22Rv1 (cell line): ENCODE measurements around the gene BLVRA.

Source experiments
- H3K27ac ChIP-seq: fragments of 450-650 bp; 2 replicates; pipeline ENCODE4 v1.5.1; 2017
- ZFX ChIP-seq: fragments of 450-650 bp; IDR thresholded peaks from 2 replicates; pipeline ENCODE4 v1.6.1; 2017; ENCODE audit warnings: antibody characterized with exemption, borderline replicate concordance
- TF ChIP-seq, protein P1 (sequence below): fragments of 450-650 bp; IDR thresholded peaks from 2 replicates; pipeline ENCODE4 v1.5.1; 2017; ENCODE audit warnings: mild to moderate bottlenecking

BLVRA gene

DNA sequence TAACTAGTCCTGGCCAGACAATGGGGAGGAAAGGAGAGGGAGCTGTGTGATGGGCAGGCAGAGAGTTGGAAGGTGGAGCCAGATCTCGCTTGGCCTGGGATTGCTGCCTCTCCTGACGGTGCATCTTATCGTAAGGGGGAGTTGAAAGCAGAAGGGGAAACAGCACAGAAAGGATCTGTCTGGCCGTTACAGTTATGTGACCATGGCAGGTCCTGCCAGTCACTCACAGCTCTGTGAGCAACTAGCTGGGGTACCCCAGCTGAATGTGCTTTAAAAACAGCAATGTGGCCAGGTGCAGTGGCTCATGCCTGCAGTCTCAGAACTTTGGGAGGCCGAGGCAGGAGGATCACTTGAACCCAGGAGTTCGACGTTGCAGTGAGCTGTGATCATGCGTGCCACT, 8.1 kb downstream of the BLVRA start:
- no peak overlapping the region for H3K27ac ChIP-seq
- TF ChIP-seq ZFX: no peak

- H3K27ac ChIP-seq: no peak overlapping the region
Measured at GRCh38 chr7:43767311-43767710, 8.8 kb downstream of the BLVRA start.

GRCh38 chr7:43768201-43768886, 9.9 kb downstream of the BLVRA start:
- TF ChIP-seq, protein P1, sequence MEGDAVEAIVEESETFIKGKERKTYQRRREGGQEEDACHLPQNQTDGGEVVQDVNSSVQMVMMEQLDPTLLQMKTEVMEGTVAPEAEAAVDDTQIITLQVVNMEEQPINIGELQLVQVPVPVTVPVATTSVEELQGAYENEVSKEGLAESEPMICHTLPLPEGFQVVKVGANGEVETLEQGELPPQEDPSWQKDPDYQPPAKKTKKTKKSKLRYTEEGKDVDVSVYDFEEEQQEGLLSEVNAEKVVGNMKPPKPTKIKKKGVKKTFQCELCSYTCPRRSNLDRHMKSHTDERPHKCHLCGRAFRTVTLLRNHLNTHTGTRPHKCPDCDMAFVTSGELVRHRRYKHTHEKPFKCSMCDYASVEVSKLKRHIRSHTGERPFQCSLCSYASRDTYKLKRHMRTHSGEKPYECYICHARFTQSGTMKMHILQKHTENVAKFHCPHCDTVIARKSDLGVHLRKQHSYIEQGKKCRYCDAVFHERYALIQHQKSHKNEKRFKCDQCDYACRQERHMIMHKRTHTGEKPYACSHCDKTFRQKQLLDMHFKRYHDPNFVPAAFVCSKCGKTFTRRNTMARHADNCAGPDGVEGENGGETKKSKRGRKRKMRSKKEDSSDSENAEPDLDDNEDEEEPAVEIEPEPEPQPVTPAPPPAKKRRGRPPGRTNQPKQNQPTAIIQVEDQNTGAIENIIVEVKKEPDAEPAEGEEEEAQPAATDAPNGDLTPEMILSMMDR: no peak
- TF ChIP-seq ZFX: no peak

More at GRCh38 chr7:43767311-43767710, 8.8 kb downstream of the BLVRA start:
- TF ChIP-seq, protein P1: no peak
- TF ChIP-seq ZFX: no peak

DNA sequence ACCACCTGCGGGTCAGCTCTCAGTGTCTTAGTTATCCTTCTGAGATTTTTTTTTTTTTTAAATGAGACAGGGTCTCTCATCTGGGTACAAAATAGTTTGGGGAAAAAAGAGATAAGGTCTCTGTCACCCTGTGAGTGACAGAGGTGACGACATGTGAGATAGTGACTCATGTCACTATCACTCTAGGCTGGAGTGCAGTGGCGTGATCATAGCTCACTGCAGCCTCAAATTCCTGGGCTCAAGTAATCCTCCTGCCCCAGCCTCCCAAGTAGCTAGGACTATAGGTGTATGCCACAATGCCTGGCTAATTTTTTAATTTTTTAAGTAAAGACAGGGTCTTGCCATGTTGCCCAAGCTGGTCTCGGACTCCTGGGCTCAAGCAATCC, 10.4 kb downstream of the BLVRA start:
- TF ChIP-seq ZFX: no peak
- TF ChIP-seq, protein P1: no peak
- H3K27ac ChIP-seq: no peak overlapping the region

More at GRCh38 chr7:43768201-43768886, 9.9 kb downstream of the BLVRA start:
- no peak overlapping the region for H3K27ac ChIP-seq

GRCh38 chr7:43769281-43769680, 10.8 kb downstream of the BLVRA start:
- TF ChIP-seq, protein P1: no peak
- TF ChIP-seq ZFX: no peak
- no peak overlapping the region for H3K27ac ChIP-seq

DNA sequence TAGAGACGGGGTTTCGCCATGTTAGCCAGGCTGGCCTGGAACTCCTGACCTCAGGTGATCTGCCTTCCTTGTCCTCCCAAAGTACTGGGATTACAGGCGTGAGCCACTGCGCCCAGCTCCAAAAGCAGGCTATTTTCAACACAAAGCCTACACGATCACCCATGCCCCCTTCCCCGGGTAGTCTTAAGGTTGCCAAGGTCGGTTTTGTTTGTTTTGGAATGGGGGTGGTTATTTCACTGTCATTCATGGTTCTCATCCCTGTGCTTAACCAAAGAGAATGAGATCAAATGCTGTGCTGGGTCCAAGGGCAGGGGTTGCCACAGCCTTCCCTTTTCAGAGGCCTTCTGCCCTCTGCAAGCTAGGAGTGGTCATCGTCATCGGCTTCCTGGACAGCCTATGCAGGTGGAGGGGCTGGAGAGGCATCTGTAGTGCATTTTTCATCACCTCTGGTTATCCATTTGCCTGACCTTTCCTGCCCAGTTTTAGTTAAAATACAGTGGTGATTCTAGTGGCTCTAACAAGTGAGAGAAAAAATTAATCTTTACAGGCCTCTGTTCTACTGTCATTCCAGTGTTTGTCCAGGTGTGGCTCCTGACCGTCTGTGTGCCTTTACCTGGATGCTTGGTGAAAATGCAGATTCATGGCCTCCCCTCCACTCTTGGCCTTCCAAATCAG, 11.4 kb downstream of the BLVRA start:
- H3K27ac ChIP-seq: no peak overlapping the region
- TF ChIP-seq ZFX: no peak
- TF ChIP-seq, protein P1: no peak

GRCh38 chr7:43771128-43771527, 12.6 kb downstream of the BLVRA start:
- no peak overlapping the region for H3K27ac ChIP-seq
- TF ChIP-seq, protein P1: no peak
- TF ChIP-seq ZFX: no peak
